GM04504 (cell line): ENCODE measurements around the gene SUGCT.
"Not testable (repeated sequence)": the region's sequence is repeated elsewhere in the genome, so short reads cannot be mapped to it uniquely, and the experiment has no call there.

Source experiments
- DNase-seq: peaks from one replicate; pipeline ENCODE4 v3.0.0-alpha.2; 2012; ENCODE audit warnings: low read depth

Gene SUGCT

DNA sequence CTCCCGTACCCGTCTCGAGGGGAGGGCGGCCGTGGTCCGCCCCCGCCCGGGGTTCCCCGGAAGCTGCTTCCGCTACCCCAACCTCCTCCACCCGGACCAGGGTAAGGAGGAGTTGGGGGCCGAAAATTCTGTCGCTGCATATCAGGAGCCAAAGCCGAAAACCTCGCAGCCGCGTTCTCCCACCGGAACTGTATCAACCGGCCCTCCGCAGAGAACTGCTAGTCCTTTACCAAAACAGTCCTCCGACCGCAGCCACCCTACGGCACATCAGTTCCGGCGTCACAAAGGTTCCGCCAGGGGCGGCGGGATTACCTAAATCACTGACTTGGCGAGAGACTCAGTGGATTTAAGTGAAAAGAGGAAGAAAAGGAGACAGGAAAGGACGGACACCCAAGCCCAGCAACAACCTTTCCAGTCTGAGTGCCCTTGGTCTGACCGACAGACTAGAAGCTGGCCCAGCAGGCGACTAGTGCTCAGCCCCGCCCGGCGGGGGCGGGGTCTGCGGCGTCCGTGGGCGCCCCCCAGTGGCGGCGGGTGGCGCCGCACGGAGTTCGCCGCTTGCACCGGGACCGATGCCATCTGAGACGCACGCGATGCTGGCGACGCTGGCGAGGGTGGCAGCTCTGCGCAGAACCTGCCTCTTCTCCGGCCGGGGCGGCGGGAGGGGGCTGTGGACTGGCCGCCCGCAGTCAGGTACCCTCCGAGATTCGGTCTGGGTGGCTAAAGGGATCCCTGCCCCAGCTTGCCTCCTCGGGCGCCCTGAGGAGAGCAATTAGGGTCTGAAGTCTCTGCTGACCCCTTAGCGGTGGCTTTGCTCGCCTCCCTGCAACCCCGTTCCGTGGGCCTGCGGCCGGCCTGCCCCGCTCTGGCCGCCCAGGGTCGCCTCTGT lies at the start of gene SUGCT, which contains the start of gene MPLKIP:
TSS of gene SUGCT (plus strand) at position 578 of the 889 bp plus-strand sequence.
TSS of gene MPLKIP (minus strand) at position 195 of the 889 bp plus-strand sequence. CDS start at position 140, 55 bp downstream.
- peak; percentile 79 for DNase-seq

- DNase-seq, result no peak
These were observed 42.6 kb upstream of the SUGCT start for GRCh38 chr7:40092182-40092581.

DNA sequence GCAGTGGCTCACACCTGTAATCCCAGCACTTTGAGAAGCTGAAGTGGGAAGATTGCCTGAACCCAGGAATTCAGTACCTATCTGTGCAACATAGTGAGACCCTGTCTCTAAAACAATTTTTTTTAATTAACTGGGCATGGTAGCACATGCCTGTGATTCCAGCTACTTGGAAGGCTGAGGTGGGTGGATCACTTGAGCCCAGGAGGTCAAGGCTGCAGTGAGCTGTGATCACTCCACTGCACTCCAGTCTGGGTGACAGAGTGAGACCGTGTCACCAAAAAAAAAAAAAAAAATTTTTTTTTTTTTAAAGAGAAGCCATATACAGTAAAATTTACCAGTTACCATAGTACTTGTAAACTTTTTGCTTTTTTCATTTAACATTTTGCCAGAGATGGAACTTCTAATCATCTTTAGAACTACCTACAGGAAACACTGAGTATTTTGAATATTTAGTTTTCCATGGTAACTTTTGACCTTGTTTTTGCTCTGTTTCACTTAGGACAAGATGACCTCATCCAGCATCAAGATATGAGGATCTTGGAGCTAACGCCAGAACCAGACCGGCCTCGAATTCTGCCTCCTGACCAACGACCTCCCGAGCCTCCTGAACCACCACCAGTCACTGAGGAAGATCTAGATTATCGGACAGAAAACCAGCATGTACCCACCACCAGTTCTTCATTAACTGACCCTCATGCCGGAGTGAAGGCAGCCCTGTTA lies 41.0 kb upstream of the SUGCT start:
- no peak for DNase-seq

GRCh38 chr7:40095230-40095629 lies 39.6 kb upstream of the SUGCT start:
- no peak for DNase-seq

DNA sequence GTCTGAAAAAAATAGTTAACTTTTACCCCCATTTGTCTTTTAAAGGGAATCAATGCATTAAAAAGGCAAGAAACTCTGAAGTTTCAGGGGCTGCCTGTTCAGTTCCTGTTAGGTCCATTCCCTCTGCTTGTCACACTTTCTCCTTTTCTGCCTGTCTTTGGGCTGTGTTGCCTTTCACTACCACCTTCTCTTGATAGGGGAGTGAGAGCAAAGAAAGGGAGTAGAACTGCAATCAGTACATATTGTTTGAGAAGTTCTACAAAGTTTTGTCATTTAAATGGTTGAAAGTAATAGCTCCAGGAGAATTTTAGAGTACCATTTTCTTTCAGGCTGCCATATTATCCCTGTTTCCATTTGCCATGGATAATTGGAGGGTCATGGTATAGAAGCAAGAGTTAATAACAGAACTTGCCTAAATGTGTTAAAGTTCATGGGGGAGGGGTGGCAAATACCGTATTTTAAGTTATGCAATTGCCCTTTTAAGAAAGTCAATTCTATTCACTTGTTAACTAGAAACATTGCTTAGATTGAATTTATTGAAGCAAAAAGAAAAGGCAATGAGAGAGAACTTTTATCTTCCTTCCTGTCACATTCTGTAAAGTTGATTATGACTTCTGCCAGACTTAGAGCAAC lies 39.0 kb upstream of the SUGCT start:
- DNase-seq, result no peak

DNA sequence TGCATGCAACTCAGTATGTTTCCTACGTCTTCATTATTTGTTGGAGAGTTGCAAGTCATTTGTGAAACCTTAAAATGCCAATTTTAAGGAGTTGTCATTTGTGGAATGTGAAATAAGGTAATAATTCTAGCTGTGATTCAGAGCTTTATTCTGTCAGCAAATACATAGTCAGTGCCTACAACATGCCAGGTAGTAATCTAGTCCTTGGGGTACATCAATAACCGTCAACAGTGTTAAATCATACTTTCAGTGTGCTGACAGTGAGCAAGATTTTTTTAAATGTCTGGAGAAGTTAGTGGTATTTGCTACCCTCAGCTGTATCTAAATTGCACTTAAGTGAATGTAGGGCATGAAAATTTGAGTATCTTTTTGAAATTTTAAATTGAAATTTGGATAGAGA lies 37.1 kb upstream of the SUGCT start:
- DNase-seq, result no peak

DNA sequence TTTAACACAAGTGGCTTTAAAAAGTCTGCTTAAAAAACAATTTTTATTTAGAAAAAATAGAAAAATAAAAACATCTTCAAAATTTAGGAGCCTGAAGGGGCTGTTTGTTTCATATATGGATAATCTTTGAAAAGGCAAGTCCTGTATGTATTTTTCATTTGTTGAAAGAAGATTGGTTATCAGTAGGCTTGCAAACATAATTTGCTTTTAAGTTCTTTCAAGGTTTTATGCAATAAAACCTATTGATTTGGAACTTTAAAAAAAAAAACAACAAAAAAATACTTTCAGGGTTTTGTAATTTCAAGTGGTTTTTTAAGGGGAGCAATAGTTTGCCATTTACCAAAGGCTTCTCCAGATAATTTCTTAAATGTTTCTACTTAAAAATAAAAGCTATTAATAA lies 36.0 kb upstream of the SUGCT start:
- no peak for DNase-seq

DNA sequence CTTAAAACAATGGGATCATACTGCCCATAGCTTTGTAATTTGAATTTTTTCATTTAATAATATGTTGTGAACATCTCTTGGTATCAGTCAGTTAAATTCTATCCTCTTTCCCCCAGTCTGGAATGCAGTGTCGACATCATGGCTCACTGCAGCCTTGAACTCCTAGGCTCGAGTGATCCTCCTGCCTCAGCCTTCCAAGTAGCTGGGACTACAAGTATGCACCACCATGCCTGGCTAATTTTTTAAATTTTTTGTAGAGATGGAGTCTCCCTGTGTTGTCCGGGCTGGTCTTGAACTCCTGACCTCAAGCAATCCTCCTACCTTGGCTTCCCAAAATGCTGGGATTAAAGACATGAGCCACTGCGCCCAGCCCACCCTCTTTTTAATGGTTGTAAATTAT lies 35.0 kb upstream of the SUGCT start:
- DNase-seq, result no peak

- DNase-seq, result no peak
These were observed 33.6 kb upstream of the SUGCT start for GRCh38 chr7:40101201-40101600.

DNA sequence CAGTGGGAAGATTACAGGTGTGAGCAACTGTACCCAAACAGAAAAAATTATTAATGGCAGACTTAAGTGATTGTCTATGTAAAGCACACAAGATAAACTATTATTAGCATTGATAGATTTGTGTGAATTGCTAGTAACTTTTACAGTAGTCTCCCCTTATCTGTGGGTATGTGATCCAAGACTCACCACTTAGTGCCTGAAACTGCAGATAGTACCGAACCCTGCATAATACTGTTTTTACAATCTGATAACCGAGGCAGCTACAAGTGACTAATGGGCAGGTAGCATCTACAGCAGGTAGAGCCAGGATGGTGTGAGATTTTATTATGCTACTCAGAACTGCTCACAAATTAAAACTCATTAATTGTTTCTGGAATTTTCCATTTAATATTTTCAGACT lies 31.9 kb upstream of the SUGCT start:
- no peak for DNase-seq

DNA sequence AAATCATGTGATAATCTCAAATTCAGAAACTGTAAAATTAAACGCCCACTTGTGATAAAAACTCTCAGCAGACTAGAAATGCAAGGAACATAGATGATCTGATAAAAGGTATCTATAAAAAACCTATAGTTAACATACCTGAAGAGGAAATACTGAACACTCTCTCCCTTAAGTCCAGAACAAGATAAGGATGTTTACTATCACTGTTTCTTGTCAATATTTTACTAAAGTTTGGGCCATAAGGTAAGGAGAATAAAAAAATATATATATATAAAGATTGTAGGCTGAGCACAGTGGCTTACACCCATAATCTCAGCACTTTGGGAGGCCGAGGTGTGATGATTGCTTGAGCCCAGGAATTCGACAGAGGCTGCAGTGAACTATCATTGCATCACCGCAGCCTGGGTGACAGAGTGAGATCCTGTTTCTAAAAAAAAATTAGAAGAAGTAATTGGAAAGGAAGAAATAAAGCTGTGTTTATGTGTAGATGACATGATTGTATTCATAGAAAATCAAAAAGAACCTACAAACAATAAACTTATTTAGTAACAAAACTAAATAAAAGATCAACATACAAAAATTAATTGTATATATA lies 28.8 kb upstream of the SUGCT start:
- no peak for DNase-seq

GRCh38 chr7:40115936-40116335 lies 18.9 kb upstream of the SUGCT start:
- no peak for DNase-seq

- not testable (repeated sequence) for DNase-seq
These were observed 17.6 kb upstream of the SUGCT start for GRCh38 chr7:40117199-40117598.

DNA sequence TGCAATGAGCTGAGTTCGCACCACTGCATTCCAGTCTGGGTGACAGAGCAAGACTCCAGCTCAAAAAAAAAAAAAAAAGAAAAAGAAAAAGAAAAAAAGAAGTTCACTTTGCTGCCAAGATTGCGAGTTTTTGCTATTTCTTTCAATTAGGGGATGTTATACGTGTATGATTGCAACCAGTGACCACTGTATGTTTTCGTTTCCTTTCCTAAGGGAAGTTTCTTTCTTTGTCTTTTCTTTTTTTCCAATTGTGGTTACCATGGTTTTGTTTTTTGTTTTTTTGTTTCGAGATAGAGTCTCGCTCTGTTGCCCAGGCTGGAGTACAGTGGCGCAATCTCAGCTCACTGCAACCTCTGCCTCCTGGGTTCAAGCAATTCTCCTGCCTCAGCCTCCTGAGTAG lies 16.6 kb upstream of the SUGCT start:
- not testable (repeated sequence) for DNase-seq

DNA sequence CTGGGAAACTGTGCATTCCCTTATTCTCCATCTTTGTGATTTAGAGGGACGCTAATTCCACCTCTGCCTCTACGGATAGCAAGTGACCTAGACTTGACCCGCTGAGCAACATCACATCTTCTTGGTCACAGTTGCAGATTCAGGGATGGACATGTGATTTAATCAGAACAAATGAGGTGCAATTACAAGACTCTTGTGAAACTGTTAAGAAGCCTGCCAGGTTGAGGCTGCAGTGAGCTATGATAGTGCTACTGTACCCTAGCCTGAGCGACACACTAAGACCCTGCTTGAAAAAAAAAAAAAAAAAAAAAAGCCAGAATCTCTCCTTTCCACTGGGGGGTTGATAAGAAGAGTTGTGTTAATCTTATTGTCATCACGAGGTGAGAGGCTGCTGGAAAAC lies 14.8 kb upstream of the SUGCT start:
- DNase-seq, result no peak

DNA sequence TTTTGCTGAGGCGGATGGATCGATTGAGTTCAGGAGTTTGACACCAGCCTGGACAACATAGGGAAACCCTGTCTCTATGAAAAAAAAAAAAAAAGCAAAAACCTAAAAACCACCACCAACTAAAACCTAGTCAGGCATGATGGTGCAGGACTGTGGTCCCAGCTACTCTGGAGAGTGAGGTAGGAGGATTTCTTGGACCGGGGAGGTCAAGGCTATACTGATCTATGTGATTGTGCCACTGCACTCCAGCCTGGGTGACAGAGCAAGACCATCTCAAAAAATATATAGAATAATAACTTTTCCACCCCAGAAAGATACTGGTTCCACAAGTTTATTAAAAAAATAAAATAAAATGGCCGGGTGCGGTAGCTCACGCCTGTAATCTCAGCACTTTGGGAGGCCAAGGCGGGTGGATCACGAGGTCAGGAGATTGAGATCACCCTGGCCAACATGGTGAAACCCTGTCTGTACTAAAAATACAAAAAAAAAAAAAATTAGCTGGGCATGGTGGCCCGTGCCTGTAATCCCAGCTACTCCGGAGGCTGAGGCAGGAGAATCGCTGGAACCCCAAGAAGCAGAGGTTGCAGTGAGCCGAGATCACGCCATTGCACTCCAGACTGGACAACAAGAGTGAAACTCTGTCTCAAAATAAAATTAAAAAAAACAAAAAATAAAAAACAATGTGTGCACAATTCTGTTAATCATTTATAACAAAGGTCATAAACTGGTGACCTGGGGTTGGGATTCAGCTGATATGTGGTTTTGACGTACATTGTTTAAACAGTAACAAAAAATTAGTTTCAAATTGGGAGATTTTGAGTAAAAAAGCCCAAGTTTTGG lies 12.5 kb upstream of the SUGCT start:
- not testable (repeated sequence) for DNase-seq

GRCh38 chr7:40122940-40123254 lies 11.9 kb upstream of the SUGCT start:
- DNase-seq, result no peak

GRCh38 chr7:40133561-40134427 lies 1.0 kb upstream of the SUGCT start:
- peak; percentile 1 for DNase-seq

DNA sequence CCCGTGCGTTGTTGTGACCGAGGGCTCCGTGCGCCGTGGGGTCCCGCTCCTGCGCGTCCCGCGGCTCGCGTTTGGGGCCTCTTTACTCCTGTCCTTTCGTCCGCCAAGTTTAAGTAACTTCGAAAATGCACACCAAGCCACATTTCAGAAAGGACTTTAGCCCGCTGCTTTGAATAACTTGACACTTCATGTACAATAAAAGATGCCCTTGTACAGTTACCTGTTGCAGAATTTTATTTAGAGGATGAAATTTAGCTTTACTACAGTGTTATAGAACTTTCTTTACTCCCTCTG lies 459 bp downstream of the SUGCT start:
- peak; percentile 3 for DNase-seq

- no peak for DNase-seq
These were observed 2.8 kb downstream of the SUGCT start for GRCh38 chr7:40137563-40137962.

DNA sequence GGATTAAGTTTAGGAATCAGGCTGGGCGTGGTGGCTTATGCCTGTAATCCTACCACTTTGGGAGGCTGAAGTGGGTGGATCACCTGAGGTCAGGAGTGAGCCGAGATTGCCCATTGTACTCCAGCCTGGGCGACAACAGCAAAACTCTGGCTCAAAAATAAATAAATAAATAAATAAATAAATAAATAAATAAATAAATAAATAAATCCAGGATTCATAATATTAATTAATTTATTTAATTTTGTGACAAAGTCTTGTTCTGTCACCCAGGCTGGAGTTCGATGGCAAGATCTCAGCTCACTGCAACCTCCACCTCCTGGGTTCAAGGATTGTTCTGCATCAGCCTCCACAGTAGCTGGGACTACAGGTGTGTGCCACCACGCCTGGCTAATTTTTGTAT lies 4.2 kb downstream of the SUGCT start:
- no peak for DNase-seq
